ENCODE data around the gene CISH.

DNA sequence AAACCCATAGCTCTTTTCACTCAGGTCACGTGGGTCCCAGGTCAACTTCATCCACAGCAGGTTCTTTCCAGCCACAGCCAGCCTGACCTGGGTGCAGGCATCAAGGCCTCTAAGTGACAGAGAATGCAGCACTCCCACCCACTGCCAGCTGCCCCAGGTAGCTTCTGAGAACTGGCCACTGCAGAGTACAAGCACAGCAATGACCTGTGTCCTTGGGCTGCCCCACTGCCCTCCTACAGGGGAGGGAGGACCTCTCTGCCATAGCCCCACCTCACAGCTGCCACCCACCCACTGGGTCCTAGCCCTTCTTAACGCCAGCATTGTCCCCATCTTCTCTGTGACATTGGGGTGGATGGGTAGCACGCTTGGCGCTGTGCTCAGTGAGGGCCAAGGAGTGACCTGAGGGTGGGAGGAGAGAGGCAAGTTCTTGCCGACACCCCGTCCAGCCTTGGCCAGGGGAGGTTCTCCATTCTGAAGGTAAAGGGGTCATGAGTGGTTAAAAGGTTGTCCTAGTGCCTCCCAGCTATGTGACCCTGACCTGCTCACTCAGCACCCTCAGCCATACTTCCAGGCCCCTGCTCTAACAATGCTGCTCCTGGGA lies 12.4 kb downstream of the CISH start:
- TF ChIP-seq, protein P1, sequence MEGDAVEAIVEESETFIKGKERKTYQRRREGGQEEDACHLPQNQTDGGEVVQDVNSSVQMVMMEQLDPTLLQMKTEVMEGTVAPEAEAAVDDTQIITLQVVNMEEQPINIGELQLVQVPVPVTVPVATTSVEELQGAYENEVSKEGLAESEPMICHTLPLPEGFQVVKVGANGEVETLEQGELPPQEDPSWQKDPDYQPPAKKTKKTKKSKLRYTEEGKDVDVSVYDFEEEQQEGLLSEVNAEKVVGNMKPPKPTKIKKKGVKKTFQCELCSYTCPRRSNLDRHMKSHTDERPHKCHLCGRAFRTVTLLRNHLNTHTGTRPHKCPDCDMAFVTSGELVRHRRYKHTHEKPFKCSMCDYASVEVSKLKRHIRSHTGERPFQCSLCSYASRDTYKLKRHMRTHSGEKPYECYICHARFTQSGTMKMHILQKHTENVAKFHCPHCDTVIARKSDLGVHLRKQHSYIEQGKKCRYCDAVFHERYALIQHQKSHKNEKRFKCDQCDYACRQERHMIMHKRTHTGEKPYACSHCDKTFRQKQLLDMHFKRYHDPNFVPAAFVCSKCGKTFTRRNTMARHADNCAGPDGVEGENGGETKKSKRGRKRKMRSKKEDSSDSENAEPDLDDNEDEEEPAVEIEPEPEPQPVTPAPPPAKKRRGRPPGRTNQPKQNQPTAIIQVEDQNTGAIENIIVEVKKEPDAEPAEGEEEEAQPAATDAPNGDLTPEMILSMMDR (conservative IDR thresholded peaks at IDR 0.05): no peak
- no peak for TF ChIP-seq ZFX (IDR thresholded peaks at IDR 0.05)
